Glomerular endothelial cell (primary cell): ENCODE results near the gene TTC28. TPM values are rescaled to one million over a fixed set of nuclear protein-coding genes. Genes with fewer than 3 reads are reported as not detected.
"Not testable (repeated sequence)": the region's sequence is repeated elsewhere in the genome, so short reads cannot be mapped to it uniquely, and the experiment has no call there.

Experiments used
- DNase-seq: peaks from one replicate; pipeline ENCODE4 v3.0.0-alpha.2; 2011; ENCODE audit warnings: low read depth, low spot score; ENCODE audit errors: extremely low read depth
- total RNA-seq: library from RNA; depleted of rRNA; stranded (reverse); fragments of >200 nt; gene quantifications from 2 replicates; pipeline ENCODE4 v1.2.3, GENCODE V29; 2015

The TTC28 gene
- total RNA-seq, 1 donor from 2014 or later = 66.5 TPM

GRCh38 chr22:28379075-28379779 lies 300.4 kb downstream of the TTC28 start:
- DNase-seq = no peak

GRCh38 chr22:28375761-28376534 lies 303.7 kb downstream of the TTC28 start:
- DNase-seq = no peak

GRCh38 chr22:28373831-28374230 lies 305.8 kb downstream of the TTC28 start:
- DNase-seq = no peak

GRCh38 chr22:28369854-28370253 lies 309.8 kb downstream of the TTC28 start:
- no peak for DNase-seq

GRCh38 chr22:28366856-28367255 lies 312.8 kb downstream of the TTC28 start:
- DNase-seq = no peak

- DNase-seq = no peak
Observed at GRCh38 chr22:28365371-28365770, 314.3 kb downstream of the TTC28 start.

- DNase-seq = not testable (repeated sequence)
Observed at GRCh38 chr22:28364105-28364504, 315.5 kb downstream of the TTC28 start.

- no peak for DNase-seq
Observed at GRCh38 chr22:28360939-28361338, 318.7 kb downstream of the TTC28 start.

GRCh38 chr22:28358312-28358711 lies 321.3 kb downstream of the TTC28 start:
- DNase-seq = no peak

GRCh38 chr22:28357193-28357592 lies 322.4 kb downstream of the TTC28 start:
- no peak for DNase-seq

GRCh38 chr22:28351476-28351875 lies 328.2 kb downstream of the TTC28 start:
- DNase-seq = no peak

- DNase-seq = no peak
Observed at GRCh38 chr22:28348613-28349609, 330.7 kb downstream of the TTC28 start.

GRCh38 chr22:28346308-28346707 lies 333.3 kb downstream of the TTC28 start:
- no peak for DNase-seq

GRCh38 chr22:28344918-28345703 lies 334.5 kb downstream of the TTC28 start:
- DNase-seq = no peak

GRCh38 chr22:28341001-28341400 lies 338.6 kb downstream of the TTC28 start:
- peak; percentile 16 for DNase-seq

- DNase-seq = no peak
Observed at GRCh38 chr22:28333088-28333487, 346.6 kb downstream of the TTC28 start.

GRCh38 chr22:28332410-28332809 lies 347.2 kb downstream of the TTC28 start:
- no peak for DNase-seq

GRCh38 chr22:28331695-28332094 lies 347.9 kb downstream of the TTC28 start:
- no peak for DNase-seq

- no peak for DNase-seq
Observed at GRCh38 chr22:28329186-28330073, 350.2 kb downstream of the TTC28 start.
